Mesothelial cell of epicardium (in vitro differentiated cells): ENCODE data around the gene ETV7. TPM values are rescaled to one million over a fixed set of nuclear protein-coding genes. Genes with fewer than 3 reads are reported as not detected.

Experiments used
- DNase-seq, 2 experiments: peaks; one replicate each; pipeline ENCODE4 v3.0.0; 2021; ENCODE audit warnings: low spot score in 2 of 2; ENCODE audit not compliant: unreplicated experiment in 2 of 2
- H3K27ac Mint-ChIP-seq: 2 replicates; pipeline ENCODE4 v1.8.0; 2021; ENCODE audit warnings: mixed read lengths
- H3K27me3 Mint-ChIP-seq: 2 replicates; pipeline ENCODE4 v1.8.0; 2021; ENCODE audit warnings: low read depth, mixed read lengths
- H3K36me3 Mint-ChIP-seq: 2 replicates; pipeline ENCODE4 v1.8.0; 2021; ENCODE audit warnings: mixed read lengths
- H3K4me1 Mint-ChIP-seq: 2 replicates; pipeline ENCODE4 v1.8.0; 2021; ENCODE audit warnings: mixed read lengths
- H3K4me3 Mint-ChIP-seq: 2 replicates; pipeline ENCODE4 v1.8.0; 2021; ENCODE audit warnings: mild to moderate bottlenecking, moderate library complexity, mixed read lengths
- H3K9me3 Mint-ChIP-seq: 2 replicates; pipeline ENCODE4 v1.8.0; 2021; ENCODE audit warnings: mixed read lengths
- CTCF ChIP-seq: fragments of 200-600 bp; sonication (generic); IDR thresholded peaks from one replicate; pipeline ENCODE4 v1.5.0; 2021; ENCODE audit warnings: antibody characterized with exemption; ENCODE audit not compliant: unreplicated experiment
- total RNA-seq: library from RNA; stranded (reverse); gene quantifications from 3 replicates; pipeline ENCODE4 v1.2.1, GENCODE V29; 2021

Gene ETV7
- total RNA-seq, 1 donor from 2014 or later = 0.47 TPM

GRCh38 chr6:36399970-36400369, 12.5 kb upstream of the ETV7 start:
- H3K36me3 Mint-ChIP-seq = no peaks in the 10 kb centered on the region
- DNase-seq = no peak
- H3K27ac Mint-ChIP-seq = no peak overlapping the region
- no peaks in the 10 kb centered on the region for H3K4me1 Mint-ChIP-seq
- TF ChIP-seq CTCF = no peak
- H3K27me3 Mint-ChIP-seq = no peaks in the 10 kb centered on the region
- no peak overlapping the region for H3K4me3 Mint-ChIP-seq
- peaks cover 8% of the 10 kb centered on the region for H3K9me3 Mint-ChIP-seq

GRCh38 chr6:36392621-36393020, 5.2 kb upstream of the ETV7 start:
- Mint-ChIP-seq H3K4me3 (no peak overlapping the region), H3K4me1 (no peaks in the 10 kb centered on the region), H3K36me3 (no peaks in the 10 kb centered on the region), H3K27me3 (peaks cover 38% of the 10 kb centered on the region), H3K27ac (no peak overlapping the region), H3K9me3 (no peaks in the 10 kb centered on the region)
- no peak for DNase-seq
- no peak for TF ChIP-seq CTCF

- Mint-ChIP-seq H3K36me3 (no peaks in the 10 kb centered on the region), H3K9me3 (no peaks in the 10 kb centered on the region), H3K27me3 (peaks cover 65% of the 10 kb centered on the region), H3K27ac (no peak overlapping the region), H3K4me3 (no peak overlapping the region), H3K4me1 (peaks cover 19% of the 10 kb centered on the region)
- TF ChIP-seq CTCF = no peak
- no peak for DNase-seq
These were observed 1.9 kb upstream of the ETV7 start for GRCh38 chr6:36389353-36389752.

- Mint-ChIP-seq H3K27me3 (peaks cover 59% of the 10 kb centered on the region), H3K36me3 (no peaks in the 10 kb centered on the region), H3K4me1 (peaks cover 19% of the 10 kb centered on the region), H3K4me3 (peak overlapping the region; percentile 76), H3K27ac (peak overlapping the region; percentile 48), H3K9me3 (no peaks in the 10 kb centered on the region)
- TF ChIP-seq CTCF = no peak
- peak in 1 of 2 experiments; percentile 60 for DNase-seq
These were observed 702 bp downstream of the ETV7 start for GRCh38 chr6:36386495-36387439.

- Mint-ChIP-seq H3K9me3 (no peaks in the 10 kb centered on the region), H3K36me3 (no peaks in the 10 kb centered on the region), H3K27ac (no peak overlapping the region), H3K4me1 (peaks cover 19% of the 10 kb centered on the region), H3K4me3 (no peak overlapping the region), H3K27me3 (peaks cover 41% of the 10 kb centered on the region)
- TF ChIP-seq CTCF = no peak
- no peak for DNase-seq
These were observed 3.4 kb downstream of the ETV7 start for GRCh38 chr6:36384095-36384494.
